Renal cortical epithelial cell (primary cell): ENCODE data around the gene KRTAP4-9. TPM values are rescaled to one million over a fixed set of nuclear protein-coding genes. Genes with fewer than 3 reads are reported as not detected.
"Not testable (repeated sequence)": the region's sequence is repeated elsewhere in the genome, so short reads cannot be mapped to it uniquely, and the experiment has no call there.

Source experiments
- DNase-seq: peaks from one replicate; pipeline ENCODE4 v3.0.0-alpha.2; 2011; ENCODE audit warnings: low read depth
- total RNA-seq: library from RNA; depleted of rRNA; stranded (reverse); fragments of >200 nt; gene quantifications from 2 replicates; pipeline ENCODE4 v1.2.3, GENCODE V29; 2014

KRTAP4-9 gene
- not detected in 2 replicates for total RNA-seq

GRCh38 chr17:41105347-41105746 is at the start of gene KRTAP4-9:
Gene KRTAP4-9, plus strand, starts transcription at chr17:41105389. Its CDS starts 0 bp downstream, at chr17:41105389.
- not testable (repeated sequence) for DNase-seq

GRCh38 chr17:41057547-41057946 is 47.6 kb upstream of the KRTAP4-9 start:
- DNase-seq: no peak

GRCh38 chr17:41058741-41059140 is 46.4 kb upstream of the KRTAP4-9 start:
- no peak for DNase-seq

GRCh38 chr17:41059276-41060051 is 45.7 kb upstream of the KRTAP4-9 start:
- peak; percentile 88 for DNase-seq

DNA sequence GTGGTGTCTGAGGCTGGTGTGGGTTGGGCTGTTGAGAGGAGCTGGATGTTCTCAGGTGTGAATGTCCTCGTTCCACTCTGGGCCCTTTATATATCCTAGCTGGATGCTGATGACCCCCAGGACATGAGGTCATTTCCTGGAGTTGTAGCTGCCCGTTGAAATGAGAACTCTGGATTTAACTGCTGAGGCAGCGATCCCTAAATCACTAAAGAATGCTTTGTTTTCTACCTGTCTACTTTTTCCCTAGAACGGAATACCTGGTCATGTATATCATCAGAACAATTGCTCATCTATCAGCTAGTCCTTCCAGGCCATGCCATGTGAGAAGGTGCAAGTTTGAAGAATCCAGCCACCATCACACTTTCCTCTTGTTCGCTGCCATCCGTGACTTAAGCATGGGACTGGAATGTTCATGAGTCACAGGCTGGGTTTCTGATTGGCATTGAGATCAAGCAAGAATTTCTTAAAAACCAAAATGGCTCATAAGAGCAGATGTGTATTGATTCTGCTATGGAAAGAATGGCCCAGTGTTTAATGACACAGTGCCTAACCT is 45.1 kb upstream of the KRTAP4-9 start, which contains the start of gene KRTAP2-3:
Gene KRTAP2-3, minus strand, starts transcription at position 63 of the 553 bp plus-strand sequence. CDS start 64 bp downstream, outside the sequence.
- peak; percentile 99 for DNase-seq

GRCh38 chr17:41061964-41062363 is 43.2 kb upstream of the KRTAP4-9 start:
- DNase-seq: peak; percentile 97

GRCh38 chr17:41063449-41063848 is 41.7 kb upstream of the KRTAP4-9 start:
- DNase-seq: no peak

GRCh38 chr17:41064301-41064700 is 40.9 kb upstream of the KRTAP4-9 start:
- no peak for DNase-seq

GRCh38 chr17:41065016-41065689 is 40.0 kb upstream of the KRTAP4-9 start:
- not testable (repeated sequence) for DNase-seq

DNA sequence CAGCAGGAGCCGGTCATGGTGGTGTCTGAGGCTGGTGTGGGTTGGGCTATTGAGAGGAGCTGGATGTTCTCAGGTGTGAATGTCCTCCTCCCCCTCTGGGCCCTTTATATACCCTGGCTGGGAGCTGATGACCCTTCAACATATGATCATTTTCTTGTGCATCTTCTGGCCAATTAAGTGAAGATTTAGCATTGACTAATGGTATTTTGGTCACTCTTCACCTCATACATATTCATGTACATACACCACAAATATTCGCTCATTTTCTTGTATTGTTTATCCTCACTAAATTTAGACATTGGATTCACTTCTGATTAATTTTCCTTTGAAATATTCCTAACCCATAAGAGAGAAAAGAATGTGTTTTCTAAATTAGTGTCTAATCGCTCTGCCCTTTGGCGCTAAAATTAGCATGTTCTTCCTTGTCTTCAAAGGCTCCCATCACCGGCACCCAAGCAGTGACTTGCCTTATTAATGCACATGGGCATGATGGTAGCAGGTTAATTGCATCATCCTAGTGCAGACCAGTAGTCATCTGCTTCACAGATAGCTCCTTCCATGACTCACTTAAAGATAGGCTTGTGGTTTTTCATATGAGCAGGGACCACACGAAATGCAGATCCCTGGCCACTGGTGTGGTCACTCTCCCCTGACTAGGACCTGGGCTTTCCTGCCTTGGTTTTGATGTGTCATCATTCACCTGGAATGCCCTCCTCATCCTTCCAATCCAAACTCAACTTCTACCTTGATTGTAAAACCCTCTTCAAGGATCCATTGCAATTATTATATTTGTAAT is 39.2 kb upstream of the KRTAP4-9 start, which contains the start of gene KRTAP2-4:
Gene KRTAP2-4, minus strand, starts transcription at position 51 of the 796 bp plus-strand sequence. Its CDS starts 34 bp downstream, at position 17.
- peak; percentile 94 for DNase-seq

GRCh38 chr17:41067281-41067680 is 37.9 kb upstream of the KRTAP4-9 start:
- DNase-seq: no peak

GRCh38 chr17:41069031-41069430 is 36.2 kb upstream of the KRTAP4-9 start:
- no peak for DNase-seq

DNA sequence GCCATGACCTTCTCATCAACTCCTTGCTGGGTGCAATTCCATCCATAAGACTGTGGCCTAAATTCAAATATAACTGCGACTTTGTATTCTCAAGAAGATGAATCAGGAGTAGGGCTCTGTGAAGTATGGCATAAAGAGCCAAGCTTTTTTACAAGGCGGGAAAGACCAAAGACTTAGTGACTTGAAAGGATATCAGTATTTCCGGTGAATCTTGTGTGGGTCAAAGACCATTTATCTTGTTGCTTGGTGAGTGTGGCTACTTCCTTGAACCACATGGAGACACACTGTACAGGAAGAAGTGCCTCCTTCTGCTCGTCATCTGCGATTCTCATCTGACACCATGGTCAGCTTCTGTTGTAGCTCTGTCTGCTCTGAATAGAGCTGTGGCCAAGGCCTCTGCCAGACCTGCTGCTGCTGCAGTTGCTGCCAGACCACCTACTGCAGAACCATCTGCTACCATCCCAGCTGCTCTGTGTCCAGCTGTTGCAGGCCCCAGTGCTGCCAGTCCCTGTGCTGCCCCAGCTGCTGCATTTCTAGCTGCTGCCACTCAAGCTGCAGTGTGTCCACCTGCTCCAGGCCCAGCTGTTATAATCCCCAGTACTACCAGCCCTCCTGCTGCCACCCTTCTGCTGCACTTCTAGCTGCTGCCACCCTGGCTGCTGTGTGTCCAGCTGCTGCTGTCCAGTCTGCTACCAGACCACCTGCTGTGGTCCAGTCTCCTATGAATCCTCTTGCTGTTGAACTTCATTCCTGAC is 33.4 kb upstream of the KRTAP4-9 start:
- no peak for DNase-seq

DNA sequence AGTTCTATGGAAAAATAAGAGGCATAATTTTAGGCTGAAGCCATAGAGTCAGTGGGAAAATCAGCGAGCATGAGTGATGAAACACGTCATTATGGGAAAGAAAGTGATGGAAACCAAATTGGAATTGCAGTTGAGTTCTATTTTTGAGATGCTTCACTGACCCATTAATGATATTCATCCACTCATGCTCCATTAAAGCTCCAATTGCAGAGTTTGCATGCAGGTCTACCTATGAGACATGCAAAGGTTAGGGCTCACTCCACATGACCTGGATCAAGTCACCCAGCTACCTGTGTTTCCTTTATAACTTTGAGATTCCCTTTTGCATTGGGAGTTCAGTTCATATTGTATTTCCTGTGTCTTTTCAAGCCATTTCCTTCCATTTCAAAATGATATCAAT is 31.5 kb upstream of the KRTAP4-9 start:
- peak; percentile 53 for DNase-seq

DNA sequence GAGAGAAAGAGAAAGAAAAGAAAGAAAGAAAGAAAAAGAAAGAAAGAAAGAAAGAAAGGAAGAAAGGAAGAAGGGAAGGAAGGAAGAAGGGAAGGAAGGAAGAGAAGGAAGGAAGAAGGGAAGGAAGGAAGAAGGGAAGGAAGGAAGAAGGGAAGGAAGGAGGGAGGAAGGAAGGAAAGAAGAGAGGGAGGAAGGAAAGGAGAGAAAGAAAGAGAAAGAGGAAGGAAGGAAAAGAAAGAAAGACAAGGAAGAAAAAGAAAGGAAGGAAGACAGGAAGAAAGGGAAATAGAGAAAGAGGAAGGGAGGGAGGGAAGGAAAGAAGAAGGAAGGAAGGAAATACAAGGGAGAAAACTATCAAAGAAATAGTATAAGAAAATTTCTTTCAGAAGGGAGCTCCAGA is 28.4 kb upstream of the KRTAP4-9 start:
- no peak for DNase-seq

- no peak for DNase-seq
Observed at GRCh38 chr17:41082626-41083025, 22.6 kb upstream of the KRTAP4-9 start.

DNA sequence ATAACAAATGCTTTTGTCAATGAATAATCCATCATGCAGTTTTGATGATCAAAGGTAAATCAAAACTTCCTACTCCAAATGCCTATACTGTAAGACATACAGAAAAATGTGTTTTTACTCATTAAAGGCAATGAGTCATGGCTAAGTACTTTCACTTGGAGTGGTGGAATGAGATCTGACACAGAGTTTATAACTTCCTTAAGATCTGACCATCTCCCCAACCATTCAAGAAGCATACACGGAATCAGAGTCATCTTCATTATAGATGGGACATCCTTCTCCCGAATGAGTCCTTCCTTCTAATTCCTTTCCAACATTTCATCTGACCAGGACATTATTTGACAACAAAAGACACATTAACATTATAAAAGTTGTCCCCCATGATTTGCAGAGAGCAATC is 21.8 kb upstream of the KRTAP4-9 start:
- peak; percentile 39 for DNase-seq

GRCh38 chr17:41084100-41084856 is 20.9 kb upstream of the KRTAP4-9 start, which contains the start of gene KRTAP4-7:
Gene KRTAP4-7, plus strand, starts transcription at chr17:41084150. Its CDS starts 57 bp downstream, at chr17:41084207.
- DNase-seq: not testable (repeated sequence)

GRCh38 chr17:41088760-41089352 is 16.3 kb upstream of the KRTAP4-9 start:
- not testable (repeated sequence) for DNase-seq

GRCh38 chr17:41096055-41096454 is 9.1 kb upstream of the KRTAP4-9 start:
- no peak for DNase-seq
